ENCODE results near the gene NRM.
"Not testable (repeated sequence)": the region's sequence is repeated elsewhere in the genome, so short reads cannot be mapped to it uniquely, and the experiment has no call there.

DNA sequence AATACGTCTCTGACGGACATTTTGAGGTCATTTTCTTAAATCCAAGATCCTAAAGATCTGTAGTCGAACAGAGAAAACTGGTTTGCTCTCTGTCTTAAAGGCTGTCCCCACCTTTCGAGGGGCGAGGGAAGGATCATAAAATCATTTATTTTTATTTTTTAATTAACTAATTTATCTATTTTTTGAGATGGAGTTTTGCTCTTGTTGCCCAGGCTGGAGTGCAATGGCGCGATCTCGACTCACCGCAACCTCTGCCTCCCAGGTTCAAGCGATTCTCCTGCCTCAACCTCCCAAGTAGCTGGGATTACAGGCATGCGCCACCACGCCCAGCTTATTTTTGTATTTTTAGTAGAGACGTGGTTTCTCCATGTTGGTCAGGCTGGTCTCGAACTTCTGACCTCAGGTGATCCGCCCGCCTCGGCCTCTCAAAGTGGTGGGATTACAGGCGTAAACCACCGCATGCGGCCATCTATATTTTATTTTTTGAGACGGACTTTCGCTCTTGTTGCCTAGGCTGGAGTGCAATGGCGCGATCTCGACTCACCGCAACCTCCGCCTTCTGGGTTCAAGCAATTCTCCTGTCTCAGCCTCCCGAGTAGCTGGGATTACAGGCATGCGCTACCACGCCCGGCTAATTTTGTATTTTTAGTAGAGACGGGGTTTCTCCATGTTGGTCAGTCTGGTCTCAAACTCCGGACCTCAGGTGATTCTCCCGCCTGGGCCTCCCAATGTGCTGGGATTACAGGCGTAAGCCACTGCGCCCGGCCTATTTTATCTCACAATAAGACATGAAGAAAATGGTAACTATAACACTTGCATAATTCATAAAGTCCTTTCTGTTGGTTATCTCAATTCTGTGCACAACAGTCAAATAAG, 27.3 kb upstream of the NRM start:
- not testable (repeated sequence) for TF ChIP-seq FOSL1 (IDR thresholded peaks at IDR 0.05; ENCODE audit: low read depth); POLR2A (IDR thresholded peaks at IDR 0.05; ENCODE audit: borderline replicate concordance, extremely low read depth, insufficient read depth, insufficient read length); ZFX (IDR thresholded peaks at IDR 0.05); EZH2 (IDR thresholded peaks at IDR 0.05); ELF1 (IDR thresholded peaks at IDR 0.05; ENCODE audit: borderline replicate concordance, low read depth); YY1 (IDR thresholded peaks at IDR 0.05; ENCODE audit: extremely low read depth, insufficient replicate concordance, low read depth, low read length); EGR1 (IDR thresholded peaks at IDR 0.05; ENCODE audit: low read depth); RAD21 (IDR thresholded peaks at IDR 0.05; ENCODE audit: low read depth); SP1 (IDR thresholded peaks at IDR 0.05; ENCODE audit: low read depth); EZH2phosphoT487 (IDR thresholded peaks at IDR 0.05; ENCODE audit: borderline replicate concordance); JUND (IDR thresholded peaks at IDR 0.05)
- TF ChIP-seq, protein P1, sequence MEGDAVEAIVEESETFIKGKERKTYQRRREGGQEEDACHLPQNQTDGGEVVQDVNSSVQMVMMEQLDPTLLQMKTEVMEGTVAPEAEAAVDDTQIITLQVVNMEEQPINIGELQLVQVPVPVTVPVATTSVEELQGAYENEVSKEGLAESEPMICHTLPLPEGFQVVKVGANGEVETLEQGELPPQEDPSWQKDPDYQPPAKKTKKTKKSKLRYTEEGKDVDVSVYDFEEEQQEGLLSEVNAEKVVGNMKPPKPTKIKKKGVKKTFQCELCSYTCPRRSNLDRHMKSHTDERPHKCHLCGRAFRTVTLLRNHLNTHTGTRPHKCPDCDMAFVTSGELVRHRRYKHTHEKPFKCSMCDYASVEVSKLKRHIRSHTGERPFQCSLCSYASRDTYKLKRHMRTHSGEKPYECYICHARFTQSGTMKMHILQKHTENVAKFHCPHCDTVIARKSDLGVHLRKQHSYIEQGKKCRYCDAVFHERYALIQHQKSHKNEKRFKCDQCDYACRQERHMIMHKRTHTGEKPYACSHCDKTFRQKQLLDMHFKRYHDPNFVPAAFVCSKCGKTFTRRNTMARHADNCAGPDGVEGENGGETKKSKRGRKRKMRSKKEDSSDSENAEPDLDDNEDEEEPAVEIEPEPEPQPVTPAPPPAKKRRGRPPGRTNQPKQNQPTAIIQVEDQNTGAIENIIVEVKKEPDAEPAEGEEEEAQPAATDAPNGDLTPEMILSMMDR (IDR thresholded peaks at IDR 0.05 in 2 of 3, conservative IDR thresholded peaks at IDR 0.05 in 1 of 3; ENCODE audit: borderline replicate concordance in 1 of 3, insufficient read depth in 1 of 3, low read depth in 2 of 3, low read length in 2 of 3): not testable (repeated sequence)
- TF ChIP-seq, protein P2, sequence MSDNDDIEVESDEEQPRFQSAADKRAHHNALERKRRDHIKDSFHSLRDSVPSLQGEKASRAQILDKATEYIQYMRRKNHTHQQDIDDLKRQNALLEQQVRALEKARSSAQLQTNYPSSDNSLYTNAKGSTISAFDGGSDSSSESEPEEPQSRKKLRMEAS (IDR thresholded peaks at IDR 0.05): not testable (repeated sequence)
- TF ChIP-seq, protein P3, sequence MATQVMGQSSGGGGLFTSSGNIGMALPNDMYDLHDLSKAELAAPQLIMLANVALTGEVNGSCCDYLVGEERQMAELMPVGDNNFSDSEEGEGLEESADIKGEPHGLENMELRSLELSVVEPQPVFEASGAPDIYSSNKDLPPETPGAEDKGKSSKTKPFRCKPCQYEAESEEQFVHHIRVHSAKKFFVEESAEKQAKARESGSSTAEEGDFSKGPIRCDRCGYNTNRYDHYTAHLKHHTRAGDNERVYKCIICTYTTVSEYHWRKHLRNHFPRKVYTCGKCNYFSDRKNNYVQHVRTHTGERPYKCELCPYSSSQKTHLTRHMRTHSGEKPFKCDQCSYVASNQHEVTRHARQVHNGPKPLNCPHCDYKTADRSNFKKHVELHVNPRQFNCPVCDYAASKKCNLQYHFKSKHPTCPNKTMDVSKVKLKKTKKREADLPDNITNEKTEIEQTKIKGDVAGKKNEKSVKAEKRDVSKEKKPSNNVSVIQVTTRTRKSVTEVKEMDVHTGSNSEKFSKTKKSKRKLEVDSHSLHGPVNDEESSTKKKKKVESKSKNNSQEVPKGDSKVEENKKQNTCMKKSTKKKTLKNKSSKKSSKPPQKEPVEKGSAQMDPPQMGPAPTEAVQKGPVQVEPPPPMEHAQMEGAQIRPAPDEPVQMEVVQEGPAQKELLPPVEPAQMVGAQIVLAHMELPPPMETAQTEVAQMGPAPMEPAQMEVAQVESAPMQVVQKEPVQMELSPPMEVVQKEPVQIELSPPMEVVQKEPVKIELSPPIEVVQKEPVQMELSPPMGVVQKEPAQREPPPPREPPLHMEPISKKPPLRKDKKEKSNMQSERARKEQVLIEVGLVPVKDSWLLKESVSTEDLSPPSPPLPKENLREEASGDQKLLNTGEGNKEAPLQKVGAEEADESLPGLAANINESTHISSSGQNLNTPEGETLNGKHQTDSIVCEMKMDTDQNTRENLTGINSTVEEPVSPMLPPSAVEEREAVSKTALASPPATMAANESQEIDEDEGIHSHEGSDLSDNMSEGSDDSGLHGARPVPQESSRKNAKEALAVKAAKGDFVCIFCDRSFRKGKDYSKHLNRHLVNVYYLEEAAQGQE (IDR thresholded peaks at IDR 0.05; ENCODE audit: low read depth): not testable (repeated sequence)
